Measurements from ENCODE around the gene KHDRBS2. TPM values are rescaled to one million over a fixed set of nuclear protein-coding genes. Genes with fewer than 3 reads are reported as not detected.

Gene KHDRBS2
- total RNA-seq, 1 experiment from 2014 or later: 2.7 TPM

DNA sequence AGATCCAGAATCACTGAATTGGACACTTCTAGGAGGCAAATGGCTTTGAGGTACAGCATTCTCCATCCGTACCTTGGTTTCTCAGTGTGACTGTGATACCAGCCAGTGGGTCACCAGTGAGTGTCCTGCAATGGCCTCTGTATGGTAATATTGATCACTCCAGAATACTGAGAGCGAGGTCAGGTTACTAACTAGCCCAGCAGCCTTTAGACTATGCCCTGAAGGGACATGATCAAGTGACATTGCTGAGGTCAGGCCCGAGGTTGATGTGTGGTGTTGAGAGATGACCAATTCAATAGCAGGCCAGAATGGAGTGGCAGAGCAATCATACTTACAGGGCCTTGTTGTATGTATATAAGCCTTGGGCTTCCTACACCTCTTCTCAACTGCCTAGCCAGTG is 476.0 kb downstream of the KHDRBS2 start:
- Histone ChIP-seq H3K79me1 (ENCODE audit: insufficient read depth, low read depth, low read length, poor library complexity, severe bottlenecking) (no peaks in the 10 kb centered on the region), H3K18ac (ENCODE audit: insufficient read length, low read depth, low read length) (no peak overlapping the region), H3K23me2 (ENCODE audit: insufficient read length, low read depth, low read length, poor library complexity, severe bottlenecking) (no peaks in the 10 kb centered on the region), H3K4ac (ENCODE audit: low read depth, low read length) (no peak overlapping the region), H4K5ac (ENCODE audit: insufficient read length, low read depth, low read length) (no peak overlapping the region), H2AK5ac (ENCODE audit: insufficient read length, low read length) (no peak overlapping the region), H2AFZ (ENCODE audit: low read length) (no peak overlapping the region), H2BK20ac (ENCODE audit: low read depth, low read length, poor library complexity, severe bottlenecking) (no peak overlapping the region), H2BK15ac (ENCODE audit: low read depth, low read length) (no peak overlapping the region), H4K91ac (ENCODE audit: insufficient read length, low read depth, low read length) (no peak overlapping the region), H3K27me3 (ENCODE audit: insufficient read depth, low read length) (no peaks in the 10 kb centered on the region), H3K23ac (ENCODE audit: insufficient read length, low read depth, low read length) (no peak overlapping the region), H2BK5ac (ENCODE audit: insufficient read length, low read length) (no peak overlapping the region), H2BK12ac (ENCODE audit: insufficient read length, low read depth, low read length) (no peak overlapping the region), H3K79me2 (ENCODE audit: insufficient read depth, low read length) (no peaks in the 10 kb centered on the region), H3K9me3 (ENCODE audit: control insufficient read depth, low read depth, low read length) (no peaks in the 10 kb centered on the region), H4K8ac (replicated peaks; ENCODE audit: insufficient read length, low read depth, low read length) (no peak overlapping the region), H3K14ac (ENCODE audit: insufficient read depth, low read length) (no peak overlapping the region), H3K4me2 (ENCODE audit: insufficient read depth, insufficient read length, low read length) (no peak overlapping the region), H3K4me1 (ENCODE audit: insufficient read depth, low read length) (no peaks in the 10 kb centered on the region), H4K20me1 (ENCODE audit: control insufficient read depth, insufficient read depth, insufficient read length) (no peaks in the 10 kb centered on the region), H3K56ac (ENCODE audit: insufficient read length, low read depth, low read length) (no peak overlapping the region), H3K9ac (ENCODE audit: extremely low read depth, insufficient read length, low read length) (no peak overlapping the region), H3T11ph (ENCODE audit: low read length) (no peak overlapping the region), H3K27ac (ENCODE audit: insufficient read length, low read depth, low read length) (no peak overlapping the region), H2BK120ac (ENCODE audit: low read depth, low read length, poor library complexity, severe bottlenecking) (no peak overlapping the region)
- DNase-seq: no peak
- Mint-ChIP-seq H3K27me3 (ENCODE audit: low read depth) (peaks cover 2% of the 10 kb centered on the region; the same call in 1 of the 2 replicates), H3K9me3 (peaks cover 0 to 4% of the 10 kb centered on the region in 2 experiments; a peak in 3 of 5 replicates), H3K36me3 (ENCODE audit: insufficient read depth in 1 of 3, low read depth in 3 of 3) (peaks cover 3 to 6% (median 4%) of the 10 kb centered on the region in 3 experiments; a peak in 5 of 7 replicates), H3K4me1 (no peaks in the 10 kb centered on the region), H3K27ac (no peak overlapping the region), H3K4me3 (no peak overlapping the region)
- TF ChIP-seq, protein P1, sequence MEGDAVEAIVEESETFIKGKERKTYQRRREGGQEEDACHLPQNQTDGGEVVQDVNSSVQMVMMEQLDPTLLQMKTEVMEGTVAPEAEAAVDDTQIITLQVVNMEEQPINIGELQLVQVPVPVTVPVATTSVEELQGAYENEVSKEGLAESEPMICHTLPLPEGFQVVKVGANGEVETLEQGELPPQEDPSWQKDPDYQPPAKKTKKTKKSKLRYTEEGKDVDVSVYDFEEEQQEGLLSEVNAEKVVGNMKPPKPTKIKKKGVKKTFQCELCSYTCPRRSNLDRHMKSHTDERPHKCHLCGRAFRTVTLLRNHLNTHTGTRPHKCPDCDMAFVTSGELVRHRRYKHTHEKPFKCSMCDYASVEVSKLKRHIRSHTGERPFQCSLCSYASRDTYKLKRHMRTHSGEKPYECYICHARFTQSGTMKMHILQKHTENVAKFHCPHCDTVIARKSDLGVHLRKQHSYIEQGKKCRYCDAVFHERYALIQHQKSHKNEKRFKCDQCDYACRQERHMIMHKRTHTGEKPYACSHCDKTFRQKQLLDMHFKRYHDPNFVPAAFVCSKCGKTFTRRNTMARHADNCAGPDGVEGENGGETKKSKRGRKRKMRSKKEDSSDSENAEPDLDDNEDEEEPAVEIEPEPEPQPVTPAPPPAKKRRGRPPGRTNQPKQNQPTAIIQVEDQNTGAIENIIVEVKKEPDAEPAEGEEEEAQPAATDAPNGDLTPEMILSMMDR (conservative IDR thresholded peaks at IDR 0.05): no peak
- no CpG with 5 or more reads among the region's 3 CpGs for WGBS (ENCODE audit: extremely low coverage, insufficient read length, low lambda C conversion rate)

All from H9 (cell line).